HUES64 (cell line): ENCODE data around the gene SH3D21.

ENCODE experiments used
- H3K27ac ChIP-seq: 2 replicates; pipeline ENCODE4 v1.7.0; 2013; ENCODE audit warnings: low read depth, low read length, inconsistent platforms
- H3K27me3 ChIP-seq: 2 replicates; pipeline ENCODE4 v1.6.1; 2013; ENCODE audit warnings: mild to moderate bottlenecking, low read length; ENCODE audit not compliant: insufficient read depth
- H3K36me3 ChIP-seq: 2 replicates; pipeline ENCODE4 v1.6.1; 2013; ENCODE audit warnings: mild to moderate bottlenecking, low read length; ENCODE audit not compliant: insufficient read depth
- H3K4me1 ChIP-seq: 2 replicates; pipeline ENCODE4 v1.6.1; 2013; ENCODE audit warnings: mild to moderate bottlenecking, low read length, moderate library complexity; ENCODE audit not compliant: insufficient read depth
- H3K4me3 ChIP-seq: 2 replicates; pipeline ENCODE4 v1.5.1; 2013; ENCODE audit warnings: mild to moderate bottlenecking, low read length, moderate library complexity
- H3K9ac ChIP-seq: 2 replicates; pipeline ENCODE4 v1.6.1; 2013; ENCODE audit warnings: mild to moderate bottlenecking, low read depth, low read length
- H3K9me3 ChIP-seq: 2 replicates; pipeline ENCODE4 v1.6.1; 2013; ENCODE audit warnings: low read depth, low read length; ENCODE audit not compliant: insufficient read depth
- WGBS: fragments of 150-250, 120-280 bp; methylation state at CpG from one replicate; pipeline ENCODE4 v1.1.7; 2013; ENCODE audit warnings: missing lambda C conversion rate; 5-methylcytosine and 5-hydroxymethylcytosine counted together

SH3D21 gene

DNA sequence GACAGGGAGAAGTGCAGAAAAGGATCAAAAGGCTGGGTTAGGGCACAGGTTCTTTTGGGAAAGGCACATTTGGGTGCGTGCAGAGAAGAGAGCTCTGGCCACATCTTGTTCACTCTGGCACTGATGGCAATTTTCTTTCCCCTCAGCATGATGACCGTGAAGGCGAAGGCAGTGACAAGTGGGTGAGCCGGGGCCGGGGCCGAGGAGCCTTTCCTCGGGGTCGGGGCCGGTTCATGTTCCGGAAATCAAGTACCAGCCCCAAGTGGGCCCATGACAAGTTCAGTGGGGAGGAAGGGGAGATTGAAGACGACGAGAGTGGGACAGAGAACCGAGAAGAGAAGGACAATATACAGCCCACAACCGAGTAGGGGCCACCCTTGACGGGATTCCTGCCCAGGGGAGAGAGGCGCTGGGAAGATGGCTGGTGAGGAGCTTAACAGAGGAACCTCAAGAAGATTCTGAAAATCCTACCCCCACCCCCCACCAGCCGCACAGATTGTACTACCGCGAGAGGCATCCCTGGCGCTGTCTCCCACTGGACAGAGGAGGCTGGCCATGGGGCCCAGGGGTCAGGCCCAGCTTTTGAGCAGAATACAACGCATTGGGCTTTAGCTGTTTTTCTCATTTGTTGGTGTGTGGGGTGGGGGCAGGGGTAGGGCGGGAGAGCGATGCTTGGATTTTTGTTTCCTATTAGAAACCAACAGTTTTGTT lies 2.4 kb upstream of the SH3D21 start:
- Histone ChIP-seq H3K27ac (no peak overlapping the region), H3K27me3 (no peaks in the 10 kb centered on the region), H3K9ac (no peak overlapping the region), H3K4me3 (no peak overlapping the region), H3K4me1 (peaks cover 16% of the 10 kb centered on the region), H3K9me3 (no peaks in the 10 kb centered on the region), H3K36me3 (peaks cover 63% of the 10 kb centered on the region)
- WGBS: 94% methylated on average over 22 of the region's 23 CpGs

DNA sequence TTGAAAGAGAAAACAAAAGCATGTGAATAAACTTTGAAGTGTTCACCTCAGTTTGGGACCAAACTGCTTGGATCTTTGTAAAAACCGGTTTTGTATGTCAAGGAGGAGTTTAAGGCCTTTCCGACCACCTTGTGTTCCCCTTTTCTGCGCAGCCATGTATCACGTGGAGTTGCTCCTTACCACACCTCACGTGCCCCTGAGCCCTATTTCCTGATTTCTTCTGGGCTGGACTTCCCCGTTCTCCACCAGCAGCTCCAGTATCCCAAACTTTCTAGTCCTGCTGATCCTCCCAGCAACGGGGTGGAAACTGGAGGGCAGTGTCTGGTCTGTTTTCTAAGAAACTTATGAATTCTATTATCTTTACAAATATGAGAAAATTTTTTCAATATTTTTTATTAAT lies 1.6 kb upstream of the SH3D21 start:
- WGBS: 90% methylated on average over 6 of the region's 7 CpGs
- Histone ChIP-seq H3K9me3 (no peaks in the 10 kb centered on the region), H3K27me3 (no peaks in the 10 kb centered on the region), H3K36me3 (peaks cover 65% of the 10 kb centered on the region), H3K4me1 (peaks cover 16% of the 10 kb centered on the region), H3K4me3 (no peak overlapping the region), H3K9ac (no peak overlapping the region), H3K27ac (no peak overlapping the region)

- Histone ChIP-seq H3K4me1 (peaks cover 16% of the 10 kb centered on the region), H3K36me3 (peaks cover 62% of the 10 kb centered on the region), H3K4me3 (peak overlapping the region; percentile 70), H3K27ac (peak overlapping the region; percentile 74; the same call in 1 of the 2 replicates), H3K27me3 (no peaks in the 10 kb centered on the region), H3K9ac (peak overlapping the region; percentile 64; the same call in 1 of the 2 replicates), H3K9me3 (no peaks in the 10 kb centered on the region)
- 94% methylated on average over 9 of the region's 10 CpGs for WGBS
These were observed 926 bp upstream of the SH3D21 start for GRCh38 chr1:36304970-36305914.

DNA sequence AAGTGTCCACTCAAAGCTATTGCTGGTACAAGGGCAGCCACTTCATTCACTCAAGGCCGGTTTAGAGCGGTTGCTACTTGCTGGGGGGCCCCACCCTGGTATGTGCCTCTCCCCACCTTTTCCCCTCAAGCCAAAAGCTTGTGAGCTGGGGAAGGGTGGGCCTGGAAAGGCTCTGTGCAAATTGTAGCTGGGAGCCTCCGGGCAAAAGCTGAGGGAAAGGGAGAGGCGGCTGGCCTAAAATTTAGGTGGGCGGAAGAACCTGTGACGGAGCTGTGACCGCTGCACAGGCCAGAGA lies 306 bp upstream of the SH3D21 start:
- Histone ChIP-seq H3K9ac (peak overlapping the region; percentile 64; the same call in 1 of the 2 replicates), H3K36me3 (peaks cover 60% of the 10 kb centered on the region)

GRCh38 chr1:36306902-36307456 lies 811 bp downstream of the SH3D21 start:
- no peak overlapping the region for H3K27ac ChIP-seq
- no peaks in the 10 kb centered on the region for H3K9me3 ChIP-seq
- WGBS: 2% methylated on average over 46 of the region's 46 CpGs
- peaks cover 52% of the 10 kb centered on the region for H3K36me3 ChIP-seq
- peaks cover 16% of the 10 kb centered on the region for H3K4me1 ChIP-seq
- H3K4me3 ChIP-seq: peak overlapping the region; percentile 70
- peak overlapping the region; percentile 64 for H3K9ac ChIP-seq
- no peaks in the 10 kb centered on the region for H3K27me3 ChIP-seq

More for the DNA sequence above, 306 bp upstream of the SH3D21 start:
- WGBS: 27% methylated on average over 7 of the region's 7 CpGs
- Histone ChIP-seq H3K27ac (peak overlapping the region; percentile 74; the same call in 1 of the 2 replicates), H3K4me1 (peaks cover 16% of the 10 kb centered on the region), H3K27me3 (no peaks in the 10 kb centered on the region), H3K4me3 (peak overlapping the region; percentile 70), H3K9me3 (no peaks in the 10 kb centered on the region)

DNA sequence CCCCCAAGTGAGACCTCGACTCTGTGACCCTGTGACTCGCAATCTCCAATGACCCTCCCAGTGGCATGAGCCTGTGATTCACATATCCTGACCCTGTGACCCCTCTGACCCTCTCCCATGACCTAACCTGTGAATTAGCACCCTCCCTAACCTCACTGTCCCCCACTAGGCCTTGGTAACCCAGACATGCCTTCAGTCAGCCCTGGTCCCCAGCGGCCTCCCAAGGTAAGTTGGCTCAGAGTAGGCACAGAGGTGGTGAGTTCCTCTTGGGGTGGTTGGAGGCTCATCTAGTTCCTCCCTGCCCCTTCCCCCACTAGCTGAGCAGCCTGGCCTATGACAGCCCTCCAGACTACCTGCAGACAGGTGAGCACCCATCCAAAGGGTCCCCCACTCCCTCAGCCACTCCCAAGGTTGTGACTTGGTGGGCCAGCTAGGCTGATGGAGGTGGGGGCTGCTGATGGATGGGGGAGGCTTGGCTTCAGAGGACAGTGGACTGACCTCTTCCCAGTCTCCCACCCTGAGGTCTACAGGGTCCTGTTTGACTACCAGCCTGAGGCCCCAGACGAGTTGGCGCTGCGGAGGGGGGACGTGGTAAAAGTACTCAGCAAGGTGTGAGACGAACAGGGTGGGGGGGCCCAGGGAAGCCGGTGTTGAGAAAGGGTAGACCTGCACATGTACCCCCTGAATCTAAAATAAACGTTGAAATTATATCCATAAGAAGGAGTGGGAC lies 1.6 kb downstream of the SH3D21 start:
- WGBS: 88% methylated on average over 8 of the region's 10 CpGs
- H3K27ac ChIP-seq: no peak overlapping the region
- no peaks in the 10 kb centered on the region for H3K27me3 ChIP-seq
- H3K9me3 ChIP-seq: no peaks in the 10 kb centered on the region
- peak overlapping the region; percentile 28; the same call in 1 of the 2 replicates for H3K9ac ChIP-seq
- peaks cover 48% of the 10 kb centered on the region for H3K36me3 ChIP-seq
- peak overlapping the region; percentile 70 for H3K4me3 ChIP-seq
- H3K4me1 ChIP-seq: peaks cover 16% of the 10 kb centered on the region

DNA sequence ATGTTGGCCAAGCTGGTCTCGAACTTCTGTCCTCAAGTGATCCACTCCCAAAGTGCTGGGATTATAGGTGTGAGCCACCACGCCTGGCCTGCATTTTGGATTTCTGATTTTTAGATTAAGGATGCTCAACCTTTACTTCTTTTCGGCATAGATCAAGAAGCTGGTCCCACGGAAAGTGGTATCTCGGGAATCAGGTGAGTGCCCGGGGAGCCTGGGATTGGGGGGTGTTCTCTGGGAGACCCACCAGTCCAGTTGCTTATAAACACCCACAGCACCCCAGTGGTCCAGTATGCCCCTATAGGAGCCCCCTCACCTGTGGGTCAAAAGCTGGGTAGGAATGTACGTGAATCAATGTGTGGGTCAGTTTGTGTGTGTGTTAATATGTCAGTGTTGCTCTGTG lies 3.2 kb downstream of the SH3D21 start:
- Histone ChIP-seq H3K9me3 (no peaks in the 10 kb centered on the region), H3K4me3 (no peak overlapping the region), H3K9ac (no peak overlapping the region), H3K36me3 (peaks cover 34% of the 10 kb centered on the region), H3K4me1 (peaks cover 16% of the 10 kb centered on the region), H3K27ac (no peak overlapping the region), H3K27me3 (no peaks in the 10 kb centered on the region)
- 94% methylated on average over 7 of the region's 7 CpGs for WGBS

DNA sequence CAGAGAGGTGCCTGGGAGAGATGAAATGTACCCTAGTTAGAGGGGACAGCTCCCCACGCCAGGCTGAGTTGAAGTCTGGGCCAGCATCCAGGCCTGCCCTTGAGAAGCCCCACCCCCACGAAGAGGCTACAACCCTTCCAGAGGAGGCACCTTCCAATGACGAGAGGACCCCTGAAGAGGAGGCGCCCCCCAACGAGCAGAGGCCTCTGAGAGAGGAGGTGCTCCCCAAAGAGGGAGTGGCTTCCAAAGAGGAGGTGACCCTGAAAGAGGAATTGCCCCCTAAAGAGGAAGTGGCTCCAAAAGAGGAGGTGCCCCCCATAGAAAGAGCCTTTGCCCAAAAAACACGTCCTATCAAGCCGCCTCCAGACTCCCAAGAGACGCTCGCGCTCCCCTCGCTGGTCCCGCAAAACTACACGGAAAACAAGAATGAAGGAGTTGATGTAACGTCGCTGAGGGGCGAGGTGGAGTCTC lies 14.2 kb downstream of the SH3D21 start:
- Histone ChIP-seq H3K9ac (peak overlapping the region; percentile 62), H3K4me1 (peaks cover 12% of the 10 kb centered on the region; the same call in 1 of the 2 replicates), H3K27ac (no peak overlapping the region), H3K9me3 (no peaks in the 10 kb centered on the region), H3K36me3 (no peaks in the 10 kb centered on the region), H3K27me3 (peaks cover 48% of the 10 kb centered on the region), H3K4me3 (peak overlapping the region; percentile 62)
- WGBS: 44% methylated on average over 16 of the region's 16 CpGs

DNA sequence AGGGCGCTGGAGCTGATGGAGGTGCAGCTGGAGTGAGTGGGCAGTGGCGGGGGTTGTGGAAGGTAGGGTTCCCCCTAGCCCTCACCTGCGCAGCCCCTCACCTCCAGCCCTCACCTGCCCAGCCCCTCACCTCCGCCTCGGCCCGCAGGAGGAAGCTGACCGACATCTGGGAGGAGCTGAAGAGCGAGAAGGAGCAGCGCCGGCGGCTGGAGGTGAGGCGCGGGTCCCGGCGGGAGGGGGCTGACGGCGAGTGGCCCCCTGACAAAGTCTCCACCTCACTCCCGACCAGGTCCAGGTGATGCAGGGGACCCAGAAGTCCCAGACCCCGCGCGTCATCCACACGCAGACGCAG lies 14.6 kb downstream of the SH3D21 start:
- no peaks in the 10 kb centered on the region for H3K36me3 ChIP-seq
- H3K27me3 ChIP-seq: peaks cover 48% of the 10 kb centered on the region
- H3K4me3 ChIP-seq: peak overlapping the region; percentile 62
- WGBS: 2% methylated on average over 21 of the region's 23 CpGs
- no peaks in the 10 kb centered on the region for H3K9me3 ChIP-seq
- H3K27ac ChIP-seq: peak overlapping the region; percentile 67; the same call in 1 of the 2 replicates
- H3K9ac ChIP-seq: peak overlapping the region; percentile 62
- peaks cover 12% of the 10 kb centered on the region; the same call in 1 of the 2 replicates for H3K4me1 ChIP-seq

DNA sequence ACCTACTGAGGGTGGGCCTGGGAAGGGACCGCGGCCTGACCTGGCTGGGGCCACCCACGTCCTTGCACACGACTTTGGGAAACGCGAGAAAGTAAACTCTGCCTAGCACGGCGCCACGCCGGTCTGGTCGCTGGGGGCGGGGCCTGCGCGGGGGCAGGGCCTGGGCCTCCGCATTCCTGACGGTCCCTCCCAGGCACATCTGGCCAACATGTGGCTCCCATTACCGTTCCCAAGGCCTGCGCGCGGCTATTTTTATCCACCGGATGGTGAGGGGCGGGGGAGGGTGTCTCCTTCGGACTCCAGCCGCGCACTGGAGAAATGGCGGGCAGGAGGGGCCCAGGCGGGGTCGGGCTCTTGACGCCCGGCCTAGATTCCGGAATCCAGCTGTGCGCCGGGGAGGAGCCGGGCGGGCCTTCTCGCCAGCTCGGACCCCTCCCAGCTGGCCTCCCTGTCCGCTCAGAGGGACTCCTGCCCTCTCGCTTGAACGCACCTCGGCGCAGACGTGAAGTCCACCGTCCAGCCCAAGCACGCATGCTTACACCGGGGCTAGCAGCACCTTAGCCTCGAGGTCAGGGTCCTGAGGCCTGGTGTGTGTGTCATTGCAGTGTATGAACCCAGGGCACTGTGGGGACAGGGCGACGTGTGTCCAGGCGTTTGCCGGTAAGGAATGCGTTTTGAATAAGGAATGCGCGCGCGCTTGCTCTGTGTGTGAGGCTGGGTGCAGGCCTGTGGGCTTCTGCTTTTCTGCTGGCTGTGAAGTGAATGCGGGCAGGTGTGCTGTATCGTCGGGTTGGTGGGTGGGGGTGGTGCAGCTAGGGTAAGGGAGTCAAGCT lies 15.2 kb downstream of the SH3D21 start:
- WGBS: 2% methylated on average over 59 of the region's 59 CpGs
- peak overlapping the region; percentile 62 for H3K4me3 ChIP-seq
- peak overlapping the region; percentile 67; the same call in 1 of the 2 replicates for H3K27ac ChIP-seq
- H3K9ac ChIP-seq: peak overlapping the region; percentile 62
- no peaks in the 10 kb centered on the region for H3K36me3 ChIP-seq
- peaks cover 12% of the 10 kb centered on the region; the same call in 1 of the 2 replicates for H3K4me1 ChIP-seq
- H3K27me3 ChIP-seq: peaks cover 48% of the 10 kb centered on the region
- H3K9me3 ChIP-seq: no peaks in the 10 kb centered on the region
